HepG2 (cell line): ENCODE results near the gene OR6B3. TPM values are rescaled to one million over a fixed set of nuclear protein-coding genes. Genes with fewer than 3 reads are reported as not detected.

Experiments used
- ATAC-seq: fragments of 200-7000 bp; cut with Tn5 transposase; 3 replicates; pipeline ENCODE4 v1.9.1; 2020; ENCODE audit warnings: mild to moderate bottlenecking, moderate library complexity
- BruUV-seq: library from RNA; stranded (reverse); fragments of 400-500 nt; replicated peaks from 2 replicates; lab custom pipeline; 2021; lab: Mats Ljungman, UMichigan
- CTCF ChIA-PET: fragments of 300-600 bp; formaldehyde crosslinking; extraction: SDS; loops from one replicate; lab custom pipeline; 2021; ENCODE audit warnings: low total read pairs, inconsistent platforms, low intra/inter-chr PET ratio; lab: Yijun Ruan, JAX
- POLR2A ChIA-PET: fragments of 350-600 bp; sonication (Branson Sonifier 250); formaldehyde crosslinking; loops from one replicate; lab custom pipeline; 2020; ENCODE audit warnings: antibody characterized with exemption, inconsistent platforms; lab: Yijun Ruan, JAX
- DNase-seq: peaks from one replicate; pipeline ENCODE4 v3.0.0-alpha.2; 2015; ENCODE audit warnings: low spot score
- FAIRE-seq: peaks from 3 replicates; lab custom pipeline; 2011; peaks lifted over from hg19 to GRCh38; lab: Jason Lieb, UNC
- H2AFZ ChIP-seq: one replicate; pipeline ENCODE4 v1.6.1; 2011; ENCODE audit warnings: low read length, inconsistent platforms
- H3K27ac ChIP-seq: fragments of 300-600 bp; 3 replicates; pipeline ENCODE4 v1.8.0; 2011; ENCODE audit warnings: mixed run types, mild to moderate bottlenecking, mixed read lengths, low read length, inconsistent platforms; ENCODE audit not compliant: insufficient read depth; ENCODE audit errors: extremely low read length
- H3K27me3 ChIP-seq, 2 experiments: fragments of 200-600 bp in 1 of 2; 2 replicates in 1 of 2; 3 replicates in 1 of 2; pipeline versions ENCODE4 v1.6.0 to v1.8.0; 2011; ENCODE audit warnings: low read length in 2 of 2, mild to moderate bottlenecking in 2 of 2, moderate library complexity in 2 of 2, inconsistent platforms in 1 of 2; ENCODE audit not compliant: insufficient read depth in 2 of 2, control insufficient read depth in 1 of 2
- H3K36me3 ChIP-seq, 2 experiments: fragments of 200-600 bp in 1 of 2; replicated peaks in 1 of 2; 2 replicates in 1 of 2; 3 replicates in 1 of 2; pipeline versions ENCODE4 v1.5.1 to v1.8.0; 2011; ENCODE audit warnings: low read length in 2 of 2, inconsistent platforms in 1 of 2; ENCODE audit not compliant: insufficient read depth in 2 of 2, control insufficient read depth in 1 of 2
- H3K4me1 ChIP-seq: 2 replicates; pipeline ENCODE4 v1.5.1; 2012; ENCODE audit warnings: low read length, inconsistent platforms; ENCODE audit not compliant: insufficient read depth
- H3K4me2 ChIP-seq: 2 replicates; pipeline ENCODE4 v1.6.0; 2011; ENCODE audit warnings: low read depth, low read length, inconsistent platforms
- H3K4me3 ChIP-seq, 3 experiments: fragments of 200-600 bp in 1 of 3; sonication (generic), shearing (Covaris generic) in 1 of 3; replicated peaks in 1 of 3; 2 replicates each; pipeline ENCODE4 v1.5.1; 2011 to 2016; ENCODE audit warnings: low read length in 3 of 3, inconsistent platforms in 2 of 3, low read depth in 2 of 3, mild to moderate bottlenecking in 2 of 3, control low read depth in 1 of 3, mixed read lengths in 1 of 3; ENCODE audit not compliant: insufficient read depth in 1 of 3
- H3K79me2 ChIP-seq: one replicate; pipeline ENCODE4 v1.6.1; 2011; ENCODE audit warnings: low read length, inconsistent platforms; ENCODE audit not compliant: insufficient read depth
- H3K9ac ChIP-seq: 2 replicates; pipeline ENCODE4 v1.6.0; 2011; ENCODE audit warnings: mild to moderate bottlenecking, low read depth, low read length, inconsistent platforms; ENCODE audit not compliant: insufficient read depth
- H3K9me3 ChIP-seq: 2 replicates; pipeline ENCODE4 v1.5.1; 2012; ENCODE audit warnings: mild to moderate bottlenecking, low read length
- H4K20me1 ChIP-seq: 2 replicates; pipeline ENCODE4 v1.6.0; 2011; ENCODE audit warnings: inconsistent platforms, mild to moderate bottlenecking, low read length, moderate library complexity; ENCODE audit not compliant: insufficient read depth
- MAFG ChIP-seq: sonication (generic); formaldehyde crosslinking; IDR thresholded peaks from 2 replicates; pipeline ENCODE4 v1.5.1; 2020; ENCODE audit warnings: mild to moderate bottlenecking, missing genetic modification reagents
- PAWR ChIP-seq: sonication (generic); formaldehyde crosslinking; IDR thresholded peaks from 2 replicates; pipeline ENCODE4 v1.4.0; 2020; ENCODE audit warnings: missing genetic modification reagents, mild to moderate bottlenecking, borderline replicate concordance
- RBM39 ChIP-seq: fragments of 200-400 bp; formaldehyde crosslinking; IDR thresholded peaks from one replicate; pipeline ENCODE4 v1.6.1; 2018; ENCODE audit warnings: antibody characterized with exemption, mild to moderate bottlenecking, low read depth, low read length; ENCODE audit not compliant: poor library complexity, severe bottlenecking
- RFX1 ChIP-seq: fragments of 450-650 bp; IDR thresholded peaks from 2 replicates; pipeline ENCODE4 v1.6.1; 2017
- SKI ChIP-seq: fragments of 450-650 bp; IDR thresholded peaks from one replicate; pipeline ENCODE4 v1.6.1; 2018; ENCODE audit warnings: mild to moderate bottlenecking; ENCODE audit not compliant: partially characterized antibody
- STAG1 ChIP-seq: sonication (generic); formaldehyde crosslinking; IDR thresholded peaks from 2 replicates; pipeline ENCODE4 v1.4.0; 2020; ENCODE audit warnings: missing genetic modification reagents
- ZBTB37 ChIP-seq: sonication (generic); formaldehyde crosslinking; IDR thresholded peaks from 2 replicates; pipeline ENCODE4 v1.4.0; 2020; ENCODE audit warnings: mild to moderate bottlenecking, missing genetic modification reagents
- ZNF12 ChIP-seq: sonication (generic); formaldehyde crosslinking; IDR thresholded peaks from 2 replicates; pipeline ENCODE4 v1.5.0; 2020; ENCODE audit warnings: missing genetic modification reagents
- ZNF780A ChIP-seq: sonication (generic); formaldehyde crosslinking; IDR thresholded peaks from 2 replicates; pipeline ENCODE4 v1.8.0; 2022; ENCODE audit warnings: mild to moderate bottlenecking, missing genetic modification reagents, moderate library complexity
- WGBS: methylation state at CpG from one replicate; pipeline ENCODE4 v1.1.6; 2017; ENCODE audit warnings: low lambda C conversion rate; 5-methylcytosine and 5-hydroxymethylcytosine counted together
- in situ Hi-C: cut with HindIII; loops from 2 replicates; pipeline ENCODE4 v1.10.0; 2017; ENCODE audit warnings: low pct_unique_long_range_greater_than_20kb; ENCODE audit not compliant: extremely low pct_ligation_motif_present
- intact Hi-C: fragments of 100-400 bp; cut with micrococcal nuclease; formaldehyde crosslinking; loops from one replicate; pipeline ENCODE4 v1.10.0; 2022; ENCODE audit not compliant: unreplicated experiment
- polyA plus RNA-seq, 8 experiments: library from polyadenylated mRNA; depleted of rRNA in 3 of 8; stranded (reverse) in 7 of 8; unstranded in 1 of 8; fragments of >200 nt; fragmentation: Illumina TruSeq in 4 of 8; extraction: Trizol in 4 of 8; gene quantifications; 2 replicates each; pipeline versions ENCODE4 v1.2.1 to v1.2.3, GENCODE V29; 2011 to 2016; ENCODE audit warnings: low read depth in 4 of 8, missing spikeins in 1 of 8, mixed read lengths in 1 of 8; ENCODE audit not compliant: insufficient read depth in 1 of 8
- total RNA-seq, 5 experiments: library from RNA; depleted of rRNA; stranded (reverse); fragments of >200 nt; fragmentation: Illumina TruSeq; extraction: Trizol; gene quantifications; 2 replicates each; pipeline ENCODE4 v1.2.3, GENCODE V29; 2016; ENCODE audit warnings: low read depth in 1 of 5

OR6B3 gene
- total and polyA plus RNA-seq, 2 of the 13 experiments (the other 11 are each of a cell fraction or from before 2014, with no cell fraction given): not detected

DNA sequence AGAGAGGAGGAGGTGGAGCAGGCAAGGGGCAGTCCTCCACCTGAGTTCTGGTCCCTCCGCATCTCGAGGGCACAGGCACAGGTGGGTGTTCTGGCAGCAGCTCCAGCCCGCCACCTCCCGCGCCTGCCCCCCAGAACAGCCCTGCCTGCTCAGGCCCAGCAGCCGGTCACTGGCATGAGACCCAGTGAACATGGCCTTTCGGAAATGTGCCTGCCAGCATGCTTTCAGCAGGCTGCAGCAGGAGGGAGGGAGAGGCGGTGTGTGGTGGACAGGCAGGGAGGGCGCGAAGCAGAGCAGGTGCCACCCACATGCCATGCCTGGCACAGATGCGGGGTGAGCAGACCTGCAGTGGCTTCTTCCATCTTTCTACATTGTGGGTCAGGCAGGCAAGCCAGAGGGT, 3.4 kb upstream of the OR6B3 start:
- H3K9me3 ChIP-seq: no peaks in the 10 kb centered on the region
- TF ChIP-seq ZBTB37: no peak
- no peak for TF ChIP-seq STAG1 (CRISPR knock-in tag)
- no peak for TF ChIP-seq PAWR
- no peak for TF ChIP-seq RBM39
- TF ChIP-seq RFX1: no peak
- no peak for TF ChIP-seq ZNF780A (CRISPR knock-in tag)
- TF ChIP-seq MAFG (CRISPR knock-in tag): no peak
- no peak for TF ChIP-seq ZNF12 (CRISPR knock-in tag)
- no peak for TF ChIP-seq SKI
- 32% methylated on average over 7 of the region's 11 CpGs for WGBS
- H3K27me3 ChIP-seq: peaks cover 3 to 55% of the 10 kb centered on the region in 2 experiments; a peak in 4 of 5 replicates
- no peak for FAIRE-seq
- ChIA-PET POLR2A (no interaction called here), CTCF (no interaction called here)
- H3K27ac ChIP-seq: no peak overlapping the region
- H3K4me1 ChIP-seq: peaks cover 11% of the 10 kb centered on the region; the same call in 1 of the 2 replicates
- no peak for DNase-seq
- H3K79me2 ChIP-seq: no peaks in the 10 kb centered on the region
- no peaks in the 10 kb centered on the region for H3K36me3 ChIP-seq
- H2AFZ ChIP-seq: no peak overlapping the region
- intact Hi-C loops (no loop called here), in situ Hi-C loops (no loop called here)
- H3K4me3 ChIP-seq: no peak overlapping the region
- BruUV-seq: no TSS peak
- no peak overlapping the region for H3K4me2 ChIP-seq
- no peak for ATAC-seq
- no peak overlapping the region for H3K9ac ChIP-seq
- no peaks in the 10 kb centered on the region; the same call in 1 of the 2 replicates for H4K20me1 ChIP-seq
